Naive B cell (primary cell): Measurements from ENCODE around the gene BNC1. TPM values are rescaled to one million over a fixed set of nuclear protein-coding genes. Genes with fewer than 3 reads are reported as not detected.

ENCODE experiments used
- ATAC-seq, 2 donors: fragments of 150-1000 bp; cut with Tn5 transposase; 2 replicates each; pipeline ENCODE4 v1.10.0; 2021; ENCODE audit warnings: low read depth in 2 of 2, mild to moderate bottlenecking in 2 of 2, moderate library complexity in 2 of 2
- DNase-seq: peaks from one replicate; pipeline ENCODE4 v3.0.0; 2022
- H3K27ac Mint-ChIP-seq, 6 donors: one replicate each; pipeline ENCODE4 v1.8.0; 2020 to 2022; ENCODE audit warnings: mild to moderate bottlenecking in 6 of 6, mixed read lengths in 6 of 6, moderate library complexity in 5 of 6, inconsistent platforms in 2 of 6
- H3K27me3 Mint-ChIP-seq, 3 donors: one replicate each; pipeline ENCODE4 v1.8.0; 2021 to 2022; ENCODE audit warnings: mixed read lengths in 3 of 3, mild to moderate bottlenecking in 1 of 3
- H3K36me3 Mint-ChIP-seq, 2 donors: one replicate each; pipeline ENCODE4 v1.8.0; 2020 to 2022; ENCODE audit warnings: mixed read lengths in 2 of 2, inconsistent platforms in 1 of 2, mild to moderate bottlenecking in 1 of 2
- H3K4me1 Mint-ChIP-seq, 3 donors: one replicate each; pipeline ENCODE4 v1.8.0; 2020 to 2022; ENCODE audit warnings: mixed read lengths in 3 of 3, inconsistent platforms in 1 of 3, mild to moderate bottlenecking in 1 of 3, moderate library complexity in 1 of 3
- H3K4me3 Mint-ChIP-seq, 8 donors: one replicate each; pipeline ENCODE4 v1.8.0; 2020 to 2022; ENCODE audit warnings: mild to moderate bottlenecking in 8 of 8, mixed read lengths in 8 of 8, moderate library complexity in 8 of 8, inconsistent platforms in 2 of 8
- H3K9me3 Mint-ChIP-seq, 7 donors: one replicate each; pipeline ENCODE4 v1.8.0; 2020 to 2022; ENCODE audit warnings: mixed read lengths in 7 of 7, mild to moderate bottlenecking in 5 of 7, inconsistent platforms in 2 of 7, moderate library complexity in 1 of 7
- polyA plus RNA-seq, 6 donors: library from polyadenylated mRNA; unstranded; fragments of 300-500 nt; fragmentation: Illumina TruSeq; gene quantifications; one replicate each; pipeline ENCODE4 v1.2.3, GENCODE V29; 2021; ENCODE audit warnings: low read depth in 6 of 6

Gene BNC1
- polyA plus RNA-seq, 6 donors from 2014 or later, result not detected

- DNase-seq (no peak), ATAC-seq (no peak)
- H3K36me3 Mint-ChIP-seq, result no peaks in the 10 kb centered on the region
- H3K27me3 Mint-ChIP-seq, result peaks cover 45 to 57% (median 47%) of the 10 kb centered on the region in 3 donors
- H3K4me3 Mint-ChIP-seq, result no peak overlapping the region
- no peak overlapping the region for H3K27ac Mint-ChIP-seq
- H3K9me3 Mint-ChIP-seq, result peaks cover 0 to 4% (median 0%) of the 10 kb centered on the region in 7 donors
- peaks cover 8 to 16% (median 8%) of the 10 kb centered on the region in 3 donors for H3K4me1 Mint-ChIP-seq
These were observed 3.1 kb upstream of the BNC1 start for GRCh38 chr15:83287541-83288027.

DNA sequence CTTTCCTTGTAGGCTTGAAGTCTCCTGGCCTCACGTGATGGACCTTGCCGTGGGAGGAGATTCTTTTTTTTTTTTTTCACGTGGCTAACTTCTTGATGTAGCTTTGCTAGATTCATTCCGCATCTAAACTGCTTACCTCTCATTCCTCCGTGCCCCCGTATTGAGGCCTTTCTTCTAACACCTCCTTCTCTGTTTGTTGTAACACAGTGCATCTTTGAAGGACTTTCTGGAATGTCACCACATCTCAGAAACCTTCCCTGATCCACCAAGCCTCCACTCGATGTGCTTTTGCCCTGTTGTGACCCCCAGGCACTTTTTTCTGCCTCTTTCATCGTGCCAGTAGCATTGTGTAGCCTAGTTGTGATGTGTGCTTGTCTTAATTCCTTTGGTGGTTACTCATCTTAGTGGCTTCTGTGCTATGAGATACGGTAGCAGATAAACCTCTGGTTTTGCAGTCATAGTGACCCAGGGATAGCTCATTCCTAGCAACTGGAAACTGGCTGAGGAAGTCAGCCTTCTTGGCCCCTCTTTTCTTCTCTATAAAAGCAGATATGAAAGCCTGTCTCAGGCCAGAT lies 1.6 kb upstream of the BNC1 start:
- ATAC-seq (no peak), DNase-seq (no peak)
- Mint-ChIP-seq H3K27me3 (peaks cover 48 to 67% (median 61%) of the 10 kb centered on the region in 3 donors), H3K4me3 (peak overlapping the region in 6 of 8 donors; percentile 17 to 87 (median 68)), H3K36me3 (no peaks in the 10 kb centered on the region), H3K9me3 (peaks cover 0 to 4% (median 0%) of the 10 kb centered on the region in 7 donors), H3K27ac (no peak overlapping the region), H3K4me1 (peaks cover 8 to 16% (median 9%) of the 10 kb centered on the region in 3 donors)

GRCh38 chr15:83285284-83285978 lies 967 bp upstream of the BNC1 start:
- Mint-ChIP-seq H3K9me3 (peaks cover 0 to 4% (median 0%) of the 10 kb centered on the region in 7 donors), H3K36me3 (no peaks in the 10 kb centered on the region), H3K27me3 (peaks cover 53 to 74% (median 67%) of the 10 kb centered on the region in 3 donors), H3K4me3 (peak overlapping the region in 7 of 8 donors; percentile 10 to 87 (median 43)), H3K27ac (no peak overlapping the region), H3K4me1 (peaks cover 8 to 16% (median 9%) of the 10 kb centered on the region in 3 donors)
- ATAC-seq, result no peak
- DNase-seq, result no peak

DNA sequence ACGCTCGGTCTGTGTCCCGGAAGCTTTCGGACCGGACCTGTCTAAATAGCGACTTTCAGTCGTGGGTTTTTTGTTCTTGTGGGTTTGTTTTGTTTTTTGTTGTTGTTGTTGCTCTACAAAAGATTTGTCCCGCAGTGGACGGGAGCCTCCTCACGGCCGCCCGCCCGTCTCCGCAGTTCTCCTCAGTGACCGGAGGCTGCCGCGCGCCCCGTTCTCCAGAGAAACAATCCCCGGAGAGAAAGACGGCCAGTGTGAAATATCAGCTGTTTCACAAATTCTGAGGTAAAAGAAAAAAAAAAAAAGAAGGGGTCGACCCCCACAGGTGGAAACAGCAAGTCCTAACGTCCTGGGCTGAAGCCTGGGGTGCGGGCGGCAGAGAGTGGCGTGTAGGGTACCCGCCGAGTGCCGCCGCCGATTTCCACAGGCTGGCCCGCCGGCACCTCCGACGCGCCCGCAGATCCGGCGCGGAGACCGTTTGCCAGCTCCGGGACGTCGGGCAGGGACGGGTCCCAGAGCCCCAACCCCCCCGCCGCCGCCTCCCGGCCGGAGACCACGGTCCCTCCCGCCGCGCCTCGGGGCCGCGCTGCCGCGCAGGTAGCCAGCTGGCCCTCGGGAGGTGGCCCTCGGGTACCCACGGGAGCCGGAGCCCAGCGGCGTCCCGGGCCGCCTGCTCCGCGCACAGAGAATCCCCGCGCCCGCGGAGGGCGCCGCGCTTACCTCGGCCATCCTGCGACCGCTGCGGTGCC lies 478 bp downstream of the BNC1 start:
- peak overlapping the region in 7 of 8 donors; percentile 32 to 86 (median 67) for H3K4me3 Mint-ChIP-seq
- ATAC-seq, result no peak
- H3K4me1 Mint-ChIP-seq, result peaks cover 8 to 16% (median 9%) of the 10 kb centered on the region in 3 donors
- DNase-seq, result no peak
- peaks cover 58 to 77% (median 73%) of the 10 kb centered on the region in 3 donors for H3K27me3 Mint-ChIP-seq
- no peaks in the 10 kb centered on the region for H3K36me3 Mint-ChIP-seq
- H3K27ac Mint-ChIP-seq, result no peak overlapping the region
- peaks cover 0 to 4% (median 0%) of the 10 kb centered on the region in 7 donors for H3K9me3 Mint-ChIP-seq

- ATAC-seq (no peak), DNase-seq (no peak)
- peak overlapping the region in 7 of 8 donors; percentile 53 to 86 (median 68) for H3K4me3 Mint-ChIP-seq
- no peak overlapping the region for H3K27ac Mint-ChIP-seq
- peaks cover 8 to 16% (median 9%) of the 10 kb centered on the region in 3 donors for H3K4me1 Mint-ChIP-seq
- peaks cover 0 to 4% (median 0%) of the 10 kb centered on the region in 7 donors for H3K9me3 Mint-ChIP-seq
- peaks cover 53 to 73% (median 70%) of the 10 kb centered on the region in 3 donors for H3K27me3 Mint-ChIP-seq
- no peaks in the 10 kb centered on the region for H3K36me3 Mint-ChIP-seq
These were observed 1.2 kb downstream of the BNC1 start for GRCh38 chr15:83283138-83283812.

- Mint-ChIP-seq H3K4me3 (peak overlapping the region in 6 of 8 donors; percentile 20 to 75 (median 48)), H3K36me3 (no peaks in the 10 kb centered on the region), H3K27me3 (peaks cover 53 to 73% (median 68%) of the 10 kb centered on the region in 3 donors)
These were observed 1.7 kb downstream of the BNC1 start for GRCh38 chr15:83282776-83283137.

DNA sequence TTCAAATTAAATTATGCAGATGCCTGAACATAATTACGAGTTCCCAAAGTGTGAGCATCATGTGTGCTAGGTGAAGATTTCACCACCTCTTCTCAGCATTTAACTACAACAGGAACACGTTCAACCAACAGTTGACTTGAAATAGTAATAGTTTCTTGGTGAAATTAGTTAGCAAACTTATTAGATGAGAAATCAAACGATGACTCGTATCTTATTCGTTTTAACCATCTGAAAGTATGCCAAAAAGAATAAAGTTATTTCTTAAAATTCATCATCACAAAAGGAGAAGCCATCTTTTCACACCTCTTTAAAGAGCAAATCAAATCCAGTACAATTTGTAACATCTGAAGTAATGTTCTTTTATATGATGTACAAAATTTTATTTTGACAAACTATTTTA lies 2.3 kb downstream of the BNC1 start:
- Mint-ChIP-seq H3K27me3 (peaks cover 49 to 72% (median 68%) of the 10 kb centered on the region in 3 donors), H3K4me1 (peaks cover 8 to 16% (median 9%) of the 10 kb centered on the region in 3 donors), H3K9me3 (peaks cover 0 to 8% (median 0%) of the 10 kb centered on the region in 7 donors), H3K36me3 (no peaks in the 10 kb centered on the region), H3K4me3 (no peak overlapping the region), H3K27ac (no peak overlapping the region)
- ATAC-seq (no peak), DNase-seq (no peak)

More at GRCh38 chr15:83282776-83283137, 1.7 kb downstream of the BNC1 start:
- ATAC-seq (no peak), DNase-seq (no peak)
- Mint-ChIP-seq H3K27ac (no peak overlapping the region), H3K9me3 (peaks cover 0 to 5% (median 0%) of the 10 kb centered on the region in 7 donors), H3K4me1 (peaks cover 8 to 16% (median 9%) of the 10 kb centered on the region in 3 donors)

DNA sequence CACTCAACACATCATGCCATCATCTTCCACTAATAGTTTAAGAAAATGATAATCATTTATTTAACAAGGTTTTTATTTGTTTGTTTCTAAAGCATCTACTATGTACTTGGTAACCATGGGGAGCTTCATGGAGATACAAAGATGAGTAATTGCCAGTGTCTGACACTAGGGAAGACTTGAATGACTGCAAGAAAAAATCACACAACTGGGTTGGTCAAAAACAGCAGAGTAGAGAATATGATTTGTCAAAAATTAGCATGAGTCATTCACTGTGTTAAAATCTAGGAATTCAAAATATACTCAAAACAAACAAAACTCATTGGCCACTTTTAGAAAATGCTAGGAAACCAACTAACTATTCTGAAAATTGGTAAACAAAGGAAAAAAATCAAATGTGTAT lies 6.3 kb downstream of the BNC1 start:
- H3K27me3 Mint-ChIP-seq, result peaks cover 44 to 67% (median 62%) of the 10 kb centered on the region in 3 donors
- no peaks in the 10 kb centered on the region for H3K36me3 Mint-ChIP-seq
- H3K27ac Mint-ChIP-seq, result no peak overlapping the region
- no peak overlapping the region for H3K4me3 Mint-ChIP-seq
- ATAC-seq, result no peak
- H3K9me3 Mint-ChIP-seq, result peaks cover 0 to 14% (median 2%) of the 10 kb centered on the region in 7 donors
- DNase-seq, result no peak
- H3K4me1 Mint-ChIP-seq, result peaks cover 4 to 5% (median 5%) of the 10 kb centered on the region in 3 donors

DNA sequence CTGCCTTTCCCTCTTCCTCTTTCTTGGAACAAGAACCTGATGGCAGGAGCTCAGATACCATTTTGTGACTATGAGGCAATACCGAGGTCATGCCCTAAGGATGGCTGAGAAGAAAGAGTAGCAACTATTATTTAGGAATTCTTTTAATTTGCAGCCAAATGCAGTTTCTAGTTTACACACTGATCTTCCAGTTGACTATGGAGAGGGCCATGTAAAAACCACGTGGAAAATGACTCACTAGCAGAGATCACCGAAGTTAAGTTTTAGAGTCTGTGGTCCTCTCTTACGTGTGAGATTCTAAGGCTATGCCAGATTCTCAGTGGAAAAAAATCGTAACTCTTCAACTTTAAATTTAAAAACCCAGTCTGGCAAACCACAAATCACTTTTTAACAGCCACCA lies 7.8 kb downstream of the BNC1 start:
- no peaks in the 10 kb centered on the region for H3K4me1 Mint-ChIP-seq
- H3K27ac Mint-ChIP-seq, result no peak overlapping the region
- DNase-seq, result no peak
- H3K4me3 Mint-ChIP-seq, result no peak overlapping the region
- H3K27me3 Mint-ChIP-seq, result peaks cover 34 to 55% (median 51%) of the 10 kb centered on the region in 3 donors
- no peaks in the 10 kb centered on the region for H3K36me3 Mint-ChIP-seq
- no peak for ATAC-seq
- H3K9me3 Mint-ChIP-seq, result peaks cover 0 to 14% (median 2%) of the 10 kb centered on the region in 7 donors

GRCh38 chr15:83275412-83275811 lies 9.1 kb downstream of the BNC1 start:
- H3K9me3 Mint-ChIP-seq, result peaks cover 0 to 14% (median 2%) of the 10 kb centered on the region in 7 donors
- H3K4me1 Mint-ChIP-seq, result no peaks in the 10 kb centered on the region
- no peak overlapping the region for H3K27ac Mint-ChIP-seq
- peak overlapping the region in 1 of 8 donors; percentile 45 for H3K4me3 Mint-ChIP-seq
- H3K36me3 Mint-ChIP-seq, result no peaks in the 10 kb centered on the region
- DNase-seq (no peak), ATAC-seq (no peak)
- peaks cover 22 to 51% (median 43%) of the 10 kb centered on the region in 3 donors for H3K27me3 Mint-ChIP-seq

GRCh38 chr15:83270176-83270575 lies 14.3 kb downstream of the BNC1 start:
- no peak overlapping the region for H3K4me3 Mint-ChIP-seq
- DNase-seq (no peak), ATAC-seq (no peak)
- H3K9me3 Mint-ChIP-seq, result peaks cover 0 to 4% (median 0%) of the 10 kb centered on the region in 7 donors
- H3K4me1 Mint-ChIP-seq, result no peaks in the 10 kb centered on the region
- no peak overlapping the region for H3K27ac Mint-ChIP-seq
- H3K27me3 Mint-ChIP-seq, result peaks cover 34 to 45% (median 35%) of the 10 kb centered on the region in 3 donors
- H3K36me3 Mint-ChIP-seq, result no peaks in the 10 kb centered on the region

DNA sequence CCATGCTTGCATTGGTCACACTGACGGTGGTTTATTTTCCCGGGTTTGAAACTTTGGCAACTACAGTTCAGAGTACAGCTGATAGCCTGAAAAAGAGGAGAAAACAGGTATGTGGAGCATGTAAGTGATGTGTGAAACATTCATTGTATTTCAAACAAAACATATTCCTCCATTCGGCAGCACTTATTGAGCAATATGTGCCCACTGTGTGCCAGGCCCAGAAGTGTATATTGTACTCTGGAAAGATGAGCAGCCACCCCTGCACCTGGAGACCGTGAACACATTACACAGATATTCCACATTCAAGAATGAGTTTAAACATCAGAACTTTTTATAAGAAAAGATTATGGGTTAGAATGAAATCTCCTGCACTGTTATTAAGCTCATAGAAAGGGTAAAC lies 16.3 kb downstream of the BNC1 start:
- ATAC-seq (no peak), DNase-seq (no peak)
- Mint-ChIP-seq H3K4me3 (no peak overlapping the region), H3K27me3 (peaks cover 49 to 53% (median 50%) of the 10 kb centered on the region in 3 donors), H3K9me3 (peaks cover 0 to 4% (median 0%) of the 10 kb centered on the region in 7 donors), H3K36me3 (no peaks in the 10 kb centered on the region), H3K4me1 (no peaks in the 10 kb centered on the region), H3K27ac (no peak overlapping the region)
